Hepatocyte (in vitro differentiated cells): ENCODE results near the gene NR6A1. TPM values are rescaled to one million over a fixed set of nuclear protein-coding genes. Genes with fewer than 3 reads are reported as not detected.

ENCODE experiments used
- DNase-seq: peaks from one replicate; pipeline ENCODE4 v3.0.0-alpha.2; 2016; ENCODE audit warnings: low spot score
- H2AFZ ChIP-seq: fragments of 200-600 bp; sonication (generic); 2 replicates; pipeline ENCODE4 v1.6.0; 2016; ENCODE audit warnings: antibody characterized with exemption, mild to moderate bottlenecking
- H3K27ac ChIP-seq: fragments of 200-600 bp; sonication (generic); 2 replicates; pipeline ENCODE4 v1.5.1; 2016; ENCODE audit warnings: mild to moderate bottlenecking
- H3K27me3 ChIP-seq: fragments of 200-600 bp; sonication (generic); 2 replicates; pipeline ENCODE4 v1.6.1; 2016
- H3K36me3 ChIP-seq: fragments of 200-600 bp; sonication (generic); replicated peaks from 2 replicates; pipeline ENCODE4 v1.5.1; 2016; ENCODE audit warnings: low read depth; ENCODE audit not compliant: insufficient read depth
- H3K4me1 ChIP-seq: fragments of 200-600 bp; sonication (generic); 2 replicates; pipeline ENCODE4 v1.5.1; 2016; ENCODE audit warnings: mild to moderate bottlenecking, moderate library complexity; ENCODE audit not compliant: insufficient read depth
- H3K4me2 ChIP-seq: fragments of 200-600 bp; sonication (generic); 2 replicates; pipeline ENCODE4 v1.6.0; 2016
- H3K4me3 ChIP-seq: fragments of 200-600 bp; sonication (generic); 2 replicates; pipeline ENCODE4 v1.5.1; 2016; ENCODE audit warnings: mild to moderate bottlenecking
- H3K79me2 ChIP-seq: fragments of 200-600 bp; sonication (generic); 2 replicates; pipeline ENCODE4 v1.6.0; 2017; ENCODE audit warnings: mild to moderate bottlenecking
- H3K9me2 ChIP-seq: fragments of 200-600 bp; sonication (generic); replicated peaks from 2 replicates; pipeline ENCODE4 v1.6.0; 2017; ENCODE audit warnings: mild to moderate bottlenecking; ENCODE audit not compliant: insufficient read depth
- H3K9me3 ChIP-seq: fragments of 200-600 bp; sonication (generic); 2 replicates; pipeline ENCODE4 v1.5.1; 2016; ENCODE audit warnings: low read depth, mild to moderate bottlenecking
- H4K20me1 ChIP-seq: fragments of 200-600 bp; sonication (generic); 2 replicates; pipeline ENCODE4 v1.6.0; 2016; ENCODE audit warnings: mild to moderate bottlenecking; ENCODE audit not compliant: insufficient read depth, poor library complexity, severe bottlenecking
- CTCF ChIP-seq: fragments of 200-600 bp; sonication (generic); IDR thresholded peaks from 2 replicates; pipeline ENCODE4 v1.5.1; 2016; ENCODE audit warnings: antibody characterized with exemption, mild to moderate bottlenecking; ENCODE audit not compliant: poor library complexity
- EZH2 ChIP-seq: fragments of 200-600 bp; sonication (generic); IDR thresholded peaks from 2 replicates; pipeline ENCODE4 v1.6.1; 2016; ENCODE audit warnings: antibody characterized with exemption, mild to moderate bottlenecking, borderline replicate concordance
- EZH2phosphoT487 ChIP-seq: fragments of 200-600 bp; sonication (generic); IDR thresholded peaks from one replicate; pipeline ENCODE4 v1.6.1; 2018; ENCODE audit warnings: antibody characterized with exemption, mild to moderate bottlenecking, low read depth, moderate library complexity; ENCODE audit not compliant: unreplicated experiment, severe bottlenecking
- WGBS: methylation state at CpG from one replicate; pipeline ENCODE4 v1.1.6; 2016; ENCODE audit warnings: low lambda C conversion rate; ENCODE audit errors: missing lambda C conversion rate; 5-methylcytosine and 5-hydroxymethylcytosine counted together
- polyA plus RNA-seq: library from polyadenylated mRNA; unstranded; fragments of >200 nt; fragmentation: Nextera tagmentation; extraction: Ambion mirVana; gene quantifications from 2 replicates; pipeline ENCODE4 v1.2.1, GENCODE V29; 2016
- total RNA-seq: library from RNA; depleted of rRNA; stranded (reverse); fragments of >200 nt; gene quantifications from 2 replicates; pipeline ENCODE4 v1.2.3, GENCODE V29; 2014

NR6A1 gene
- total and polyA plus RNA-seq, 2 experiments from 2014 or later, result 1.2 to 4.0 TPM

GRCh38 chr9:124812441-124812876 is 41.3 kb upstream of the NR6A1 start:
- no peak overlapping the region for H3K4me2 ChIP-seq
- 52% methylated on average over 6 of the region's 6 CpGs for WGBS
- peak; percentile 86 for DNase-seq
- no peaks in the 10 kb centered on the region for H3K36me3 ChIP-seq
- H2AFZ ChIP-seq, result no peak overlapping the region
- H3K4me1 ChIP-seq, result peaks cover 28% of the 10 kb centered on the region
- H3K79me2 ChIP-seq, result no peaks in the 10 kb centered on the region
- no peaks in the 10 kb centered on the region for H4K20me1 ChIP-seq
- no peak overlapping the region for H3K4me3 ChIP-seq
- no peaks in the 10 kb centered on the region for H3K27me3 ChIP-seq
- TF ChIP-seq EZH2, result no peak
- TF ChIP-seq EZH2phosphoT487, result no peak
- no peak for TF ChIP-seq CTCF
- H3K9me3 ChIP-seq, result no peaks in the 10 kb centered on the region
- no peaks in the 10 kb centered on the region for H3K9me2 ChIP-seq
- H3K27ac ChIP-seq, result peak overlapping the region; percentile 91

- TF ChIP-seq EZH2phosphoT487 (no peak), CTCF (no peak), EZH2 (no peak)
- no peaks in the 10 kb centered on the region for H3K9me2 ChIP-seq
- no peaks in the 10 kb centered on the region for H3K9me3 ChIP-seq
- no peaks in the 10 kb centered on the region for H3K79me2 ChIP-seq
- peaks cover 28% of the 10 kb centered on the region for H3K4me1 ChIP-seq
- peak overlapping the region; percentile 91 for H3K27ac ChIP-seq
- no peak overlapping the region for H3K4me3 ChIP-seq
- H3K36me3 ChIP-seq, result no peaks in the 10 kb centered on the region
- 44% methylated on average over 8 of the region's 12 CpGs for WGBS
- no peaks in the 10 kb centered on the region for H3K27me3 ChIP-seq
- DNase-seq, result peak; percentile 79
- H3K4me2 ChIP-seq, result no peak overlapping the region
- H4K20me1 ChIP-seq, result no peaks in the 10 kb centered on the region
- H2AFZ ChIP-seq, result no peak overlapping the region
Observed at GRCh38 chr9:124810663-124811355, 39.7 kb upstream of the NR6A1 start.

- Histone ChIP-seq H2AFZ (no peak overlapping the region), H3K36me3 (no peaks in the 10 kb centered on the region), H3K9me2 (no peaks in the 10 kb centered on the region), H3K4me3 (no peak overlapping the region), H3K79me2 (no peaks in the 10 kb centered on the region), H3K9me3 (no peaks in the 10 kb centered on the region), H3K27me3 (no peaks in the 10 kb centered on the region), H3K4me1 (peaks cover 28% of the 10 kb centered on the region), H3K4me2 (no peak overlapping the region), H4K20me1 (no peaks in the 10 kb centered on the region), H3K27ac (peak overlapping the region; percentile 91)
- no peak for TF ChIP-seq CTCF
- TF ChIP-seq EZH2, result no peak
- no peak for DNase-seq
- WGBS, result 96% methylated on average over 60 of the region's 60 CpGs
Observed at GRCh38 chr9:124809741-124810500, 38.8 kb upstream of the NR6A1 start.
